ENCODE results near the gene EPB41L5.

- TF ChIP-seq, protein P1, sequence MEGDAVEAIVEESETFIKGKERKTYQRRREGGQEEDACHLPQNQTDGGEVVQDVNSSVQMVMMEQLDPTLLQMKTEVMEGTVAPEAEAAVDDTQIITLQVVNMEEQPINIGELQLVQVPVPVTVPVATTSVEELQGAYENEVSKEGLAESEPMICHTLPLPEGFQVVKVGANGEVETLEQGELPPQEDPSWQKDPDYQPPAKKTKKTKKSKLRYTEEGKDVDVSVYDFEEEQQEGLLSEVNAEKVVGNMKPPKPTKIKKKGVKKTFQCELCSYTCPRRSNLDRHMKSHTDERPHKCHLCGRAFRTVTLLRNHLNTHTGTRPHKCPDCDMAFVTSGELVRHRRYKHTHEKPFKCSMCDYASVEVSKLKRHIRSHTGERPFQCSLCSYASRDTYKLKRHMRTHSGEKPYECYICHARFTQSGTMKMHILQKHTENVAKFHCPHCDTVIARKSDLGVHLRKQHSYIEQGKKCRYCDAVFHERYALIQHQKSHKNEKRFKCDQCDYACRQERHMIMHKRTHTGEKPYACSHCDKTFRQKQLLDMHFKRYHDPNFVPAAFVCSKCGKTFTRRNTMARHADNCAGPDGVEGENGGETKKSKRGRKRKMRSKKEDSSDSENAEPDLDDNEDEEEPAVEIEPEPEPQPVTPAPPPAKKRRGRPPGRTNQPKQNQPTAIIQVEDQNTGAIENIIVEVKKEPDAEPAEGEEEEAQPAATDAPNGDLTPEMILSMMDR (IDR thresholded peaks at IDR 0.05; ENCODE audit: extremely low read depth in 1 of 2, insufficient read depth in 1 of 2, low read depth in 1 of 2, low read length in 2 of 2), result no peak
- TF ChIP-seq EZH2 (IDR thresholded peaks at IDR 0.05; ENCODE audit: borderline replicate concordance, low read depth, low read length, severe bottlenecking) (no peak), MAX (IDR thresholded peaks at IDR 0.05; ENCODE audit: insufficient read depth, insufficient read length) (no peak), MYC (IDR thresholded peaks at IDR 0.05; ENCODE audit: low read depth, low read length) (no peak), POLR2A (IDR thresholded peaks at IDR 0.05; ENCODE audit: low read depth, low read length) (no peak), POLR2AphosphoS5 (IDR thresholded peaks at IDR 0.05; ENCODE audit: insufficient read depth, low read depth, low read length) (no peak), GATA2 (IDR thresholded peaks at IDR 0.05; ENCODE audit: insufficient read depth, insufficient read length, low read depth, low read length) (no peak), FOS (IDR thresholded peaks at IDR 0.05; ENCODE audit: borderline replicate concordance, insufficient read depth, low read length) (no peak)
Measured at GRCh38 chr2:120066800-120067547, 54.1 kb downstream of the EPB41L5 start.
